Testis (tissue), 2 donors: ENCODE data around the gene RAB22A.

Experiments used
- CTCF ChIP-seq, 3 experiments: fragments of 450-650 bp in 2 of 3; fragments of 200-600 bp in 1 of 3; sonication (generic) in 1 of 3; IDR thresholded peaks; one replicate each; pipeline ENCODE4 v1.5.1; 2016 to 2019; ENCODE audit warnings: antibody characterized with exemption in 3 of 3, mild to moderate bottlenecking in 2 of 3, moderate library complexity in 1 of 3
- POLR2A ChIP-seq: fragments of 450-650 bp; IDR thresholded peaks from one replicate; pipeline ENCODE4 v1.6.1; 2017; ENCODE audit warnings: antibody characterized with exemption, mild to moderate bottlenecking, moderate library complexity

- no peak for TF ChIP-seq CTCF (IDR thresholded peaks at IDR 0.05)
- TF ChIP-seq POLR2A, result no peak
Observed at GRCh38 chr20:58402305-58402704, 92.8 kb downstream of the RAB22A start.
